Upper lobe of left lung (tissue), 4 donors: Measurements from ENCODE around the gene FGF14.

Experiments
- CTCF ChIP-seq, 6 experiments: fragments of 450-650 bp in 4 of 6; fragments of 200-600 bp in 2 of 6; sonication (generic) in 2 of 6; IDR thresholded peaks; one replicate each; pipeline ENCODE4 v1.5.1; 2016 to 2019; ENCODE audit warnings: antibody characterized with exemption in 6 of 6
- POLR2A ChIP-seq, 4 donors: fragments of 450-650 bp; IDR thresholded peaks; one replicate each; pipeline ENCODE4 v1.5.1; 2016 to 2017; ENCODE audit warnings: antibody characterized with exemption in 4 of 4, mild to moderate bottlenecking in 2 of 4
- POLR2AphosphoS5 ChIP-seq, 2 donors: sonication (generic); formaldehyde crosslinking; IDR thresholded peaks; one replicate each; pipeline ENCODE4 v1.5.1; 2017; ENCODE audit warnings: antibody characterized with exemption in 2 of 2

DNA sequence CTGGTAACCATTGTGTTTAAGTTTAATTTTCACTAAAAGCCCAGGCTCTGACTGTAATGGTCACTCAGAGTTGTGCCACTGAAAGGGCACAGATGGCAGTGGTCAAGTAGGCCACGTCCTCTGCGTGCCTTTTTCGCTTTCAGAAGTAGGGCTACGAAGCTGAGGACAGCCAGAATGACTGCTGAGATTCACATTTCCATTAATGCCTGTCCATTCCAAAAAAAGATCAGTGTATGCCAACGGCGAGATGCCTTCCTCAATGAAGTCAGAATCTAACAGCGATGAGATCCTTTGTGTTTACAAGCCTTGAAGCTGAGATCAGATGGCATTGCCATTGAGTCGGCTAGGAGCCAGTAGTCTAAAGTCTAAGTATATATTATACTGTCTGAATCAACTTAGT lies 311.3 kb downstream of the FGF14 start:
- TF ChIP-seq POLR2A (IDR thresholded peaks at IDR 0.05): no peak
- TF ChIP-seq CTCF (IDR thresholded peaks at IDR 0.05): no peak
- TF ChIP-seq POLR2AphosphoS5 (IDR thresholded peaks at IDR 0.05): no peak
